CD14-positive monocyte (primary cell): ENCODE results near the gene ZNF385A. TPM values are rescaled to one million over a fixed set of nuclear protein-coding genes. Genes with fewer than 3 reads are reported as not detected.
"Not testable (repeated sequence)": the region's sequence is repeated elsewhere in the genome, so short reads cannot be mapped to it uniquely, and the experiment has no call there.

ENCODE experiments used
- DNase-seq, 3 donors: peaks; one replicate each; pipeline ENCODE4 v3.0.0-alpha.2; 2011 to 2022
- H2AFZ ChIP-seq: 2 replicates; pipeline ENCODE4 v1.6.0; 2012; ENCODE audit warnings: mild to moderate bottlenecking, low read depth, low read length, inconsistent platforms; ENCODE audit not compliant: insufficient read depth, poor library complexity, severe bottlenecking
- H3K27ac ChIP-seq, 2 donors: 1 replicate in 1 of 2; 2 replicates in 1 of 2; pipeline ENCODE4 v1.5.1; 2012 to 2013; ENCODE audit warnings: low read length in 2 of 2, control low read depth in 1 of 2, inconsistent platforms in 1 of 2, low read depth in 1 of 2, mild to moderate bottlenecking in 1 of 2
- H3K27me3 ChIP-seq, 2 donors: one replicate each; pipeline versions ENCODE4 v1.6.0 to v1.6.1; 2011 to 2013; ENCODE audit warnings: low read length in 2 of 2; ENCODE audit not compliant: control insufficient read depth in 2 of 2, insufficient read depth in 2 of 2
- H3K36me3 ChIP-seq, 2 donors: replicated peaks in 1 of 2; 1 replicate in 1 of 2; 2 replicates in 1 of 2; pipeline versions ENCODE4 v1.5.1 to v1.6.1; 2012 to 2013; ENCODE audit warnings: low read length in 2 of 2, control low read depth in 1 of 2, inconsistent platforms in 1 of 2, mild to moderate bottlenecking in 1 of 2; ENCODE audit not compliant: insufficient read depth in 2 of 2, control insufficient read depth in 1 of 2
- H3K4me1 ChIP-seq, 2 donors: 1 replicate in 1 of 2; 2 replicates in 1 of 2; pipeline versions ENCODE4 v1.5.1 to v1.6.1; 2012 to 2013; ENCODE audit warnings: low read length in 2 of 2, control low read depth in 1 of 2, inconsistent platforms in 1 of 2, mild to moderate bottlenecking in 1 of 2, moderate library complexity in 1 of 2; ENCODE audit not compliant: insufficient read depth in 2 of 2, control insufficient read depth in 1 of 2
- H3K4me2 ChIP-seq: replicated peaks from 2 replicates; pipeline ENCODE3; 2012; ENCODE audit warnings: low read length, moderate library complexity, mild to moderate bottlenecking; ENCODE audit not compliant: poor library complexity, severe bottlenecking; ENCODE audit errors: extremely low read depth
- H3K4me3 ChIP-seq, 3 experiments: fragments of 200-600 bp in 1 of 3; sonication (generic) in 1 of 3; replicated peaks in 1 of 3; 1 replicate in 2 of 3; 2 replicates in 1 of 3; pipeline ENCODE4 v1.5.1; 2011 to 2013; ENCODE audit warnings: low read length in 3 of 3, mild to moderate bottlenecking in 3 of 3, control low read depth in 2 of 3, low read depth in 2 of 3, inconsistent platforms in 1 of 3, moderate library complexity in 1 of 3
- H3K79me2 ChIP-seq: 2 replicates; pipeline ENCODE4 v1.6.0; 2012; ENCODE audit warnings: mild to moderate bottlenecking, control low read depth, inconsistent platforms, low read length, moderate library complexity; ENCODE audit not compliant: insufficient read depth
- H3K9ac ChIP-seq: 2 replicates; pipeline ENCODE4 v1.6.0; 2017; ENCODE audit warnings: low read length, mild to moderate bottlenecking; ENCODE audit not compliant: insufficient read depth, poor library complexity, severe bottlenecking
- H3K9me3 ChIP-seq, 2 donors: replicated peaks in 1 of 2; 1 replicate in 1 of 2; 2 replicates in 1 of 2; pipeline versions ENCODE4 v1.5.1 to v1.6.1; 2012 to 2013; ENCODE audit warnings: low read length in 2 of 2, control low read depth in 1 of 2; ENCODE audit not compliant: control insufficient read depth in 1 of 2, insufficient read depth in 1 of 2
- H4K20me1 ChIP-seq: 2 replicates; pipeline ENCODE4 v1.6.0; 2012; ENCODE audit warnings: mild to moderate bottlenecking, low read length, control low read depth, moderate library complexity; ENCODE audit not compliant: insufficient read depth
- H3K27ac Mint-ChIP-seq, 7 donors: one replicate each; pipeline ENCODE4 v1.8.0; 2020; ENCODE audit warnings: mild to moderate bottlenecking in 7 of 7, mixed read lengths in 7 of 7, moderate library complexity in 6 of 7, inconsistent platforms in 2 of 7
- H3K27me3 Mint-ChIP-seq, 3 donors: one replicate each; pipeline ENCODE4 v1.8.0; 2021 to 2022; ENCODE audit warnings: low read depth in 3 of 3, mild to moderate bottlenecking in 3 of 3, mixed read lengths in 3 of 3, moderate library complexity in 3 of 3, inconsistent platforms in 1 of 3
- H3K36me3 Mint-ChIP-seq, 2 donors: one replicate each; pipeline ENCODE4 v1.8.0; 2020; ENCODE audit warnings: mixed read lengths in 2 of 2, inconsistent platforms in 1 of 2, mild to moderate bottlenecking in 1 of 2
- H3K4me1 Mint-ChIP-seq: one replicate; pipeline ENCODE4 v1.8.0; 2020; ENCODE audit warnings: mild to moderate bottlenecking, mixed read lengths
- H3K4me3 Mint-ChIP-seq, 2 donors: one replicate each; pipeline ENCODE4 v1.8.0; 2020; ENCODE audit warnings: mild to moderate bottlenecking in 2 of 2, mixed read lengths in 2 of 2, moderate library complexity in 1 of 2
- H3K9me3 Mint-ChIP-seq, 7 donors: one replicate each; pipeline ENCODE4 v1.8.0; 2020 to 2022; ENCODE audit warnings: mixed read lengths in 7 of 7, mild to moderate bottlenecking in 6 of 7, moderate library complexity in 6 of 7, inconsistent platforms in 2 of 7
- WGBS: methylation state at CpG from one replicate; pipeline ENCODE4 v1.1.5; 2013; ENCODE audit warnings: missing lambda C conversion rate; ENCODE audit not compliant: insufficient coverage; 5-methylcytosine and 5-hydroxymethylcytosine counted together
- intact Hi-C, 2 donors: fragments of 100-400 bp; cut with micrococcal nuclease; formaldehyde crosslinking; loops; one replicate each; pipeline versions ENCODE4 v1.15.0 to v1.15.1; 2023
- polyA plus RNA-seq, 3 donors: library from polyadenylated mRNA; depleted of rRNA in 1 of 3; unstranded in 2 of 3; stranded (reverse) in 1 of 3; fragments of 300-500 nt in 2 of 3; fragments of >200 nt in 1 of 3; fragmentation: Illumina TruSeq in 2 of 3; gene quantifications; 1 replicate in 2 of 3; 2 replicates in 1 of 3; pipeline ENCODE4 v1.2.3, GENCODE V29; 2012 to 2021
- TF ChIP-seq, protein P1 (sequence below): fragments of 200-600 bp; IDR thresholded peaks from one replicate; pipeline ENCODE4 v1.8.0; 2022; ENCODE audit warnings: antibody characterized with exemption, mild to moderate bottlenecking

Gene ZNF385A
- polyA plus RNA-seq, 3 donors: 53.9 to 97.6 (median 78.3) TPM

DNA sequence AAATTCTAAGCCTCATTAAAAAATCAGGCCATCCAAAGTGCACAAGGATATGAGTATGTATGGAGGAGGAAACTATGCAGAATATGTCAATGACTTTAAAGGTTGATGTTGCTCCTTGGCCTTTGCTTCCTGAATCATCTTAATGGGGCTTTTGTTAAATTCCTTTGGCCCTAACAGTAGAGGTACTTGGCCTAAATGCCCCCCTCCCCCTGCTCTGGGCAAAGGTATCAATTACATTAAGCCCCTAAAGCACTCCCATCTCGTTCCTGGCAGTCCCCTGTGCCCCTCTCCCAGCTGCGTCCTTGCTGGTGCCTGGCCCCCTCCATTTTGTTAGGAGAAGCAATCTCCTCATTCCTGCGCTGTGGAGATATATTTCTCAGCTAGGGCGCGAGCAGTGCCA, 54.8 kb downstream of the ZNF385A start:
- Histone ChIP-seq H3K9ac (no peak overlapping the region), H3K27me3 (no peaks in the 10 kb centered on the region), H3K36me3 (no peaks in the 10 kb centered on the region), H3K79me2 (peaks cover 90% of the 10 kb centered on the region), H3K4me1 (peaks cover 65 to 75% of the 10 kb centered on the region in 2 donors), H3K9me3 (no peaks in the 10 kb centered on the region), H4K20me1 (peaks cover 3% of the 10 kb centered on the region), H3K4me2 (no peak overlapping the region), H3K27ac (peak overlapping the region; percentile 23 to 76), H2AFZ (no peak overlapping the region), H3K4me3 (no peak overlapping the region)
- no peak for DNase-seq
- no peaks in the 10 kb centered on the region for H3K27me3 Mint-ChIP-seq
- intact Hi-C loops: loop anchor here (2.0 to 10.0 kb wide), 4 partner anchors 29 to 55 kb away; partner anchors contain the start of gene NFE2 (in 1 of the 2)
- no peak overlapping the region for H3K4me3 Mint-ChIP-seq
- H3K9me3 Mint-ChIP-seq: no peaks in the 10 kb centered on the region
- peaks cover 0 to 11% of the 10 kb centered on the region in 2 donors for H3K36me3 Mint-ChIP-seq
- H3K27ac Mint-ChIP-seq: peak overlapping the region in 6 of 7 donors; percentile 9 to 79 (median 54)
- TF ChIP-seq, protein P1, sequence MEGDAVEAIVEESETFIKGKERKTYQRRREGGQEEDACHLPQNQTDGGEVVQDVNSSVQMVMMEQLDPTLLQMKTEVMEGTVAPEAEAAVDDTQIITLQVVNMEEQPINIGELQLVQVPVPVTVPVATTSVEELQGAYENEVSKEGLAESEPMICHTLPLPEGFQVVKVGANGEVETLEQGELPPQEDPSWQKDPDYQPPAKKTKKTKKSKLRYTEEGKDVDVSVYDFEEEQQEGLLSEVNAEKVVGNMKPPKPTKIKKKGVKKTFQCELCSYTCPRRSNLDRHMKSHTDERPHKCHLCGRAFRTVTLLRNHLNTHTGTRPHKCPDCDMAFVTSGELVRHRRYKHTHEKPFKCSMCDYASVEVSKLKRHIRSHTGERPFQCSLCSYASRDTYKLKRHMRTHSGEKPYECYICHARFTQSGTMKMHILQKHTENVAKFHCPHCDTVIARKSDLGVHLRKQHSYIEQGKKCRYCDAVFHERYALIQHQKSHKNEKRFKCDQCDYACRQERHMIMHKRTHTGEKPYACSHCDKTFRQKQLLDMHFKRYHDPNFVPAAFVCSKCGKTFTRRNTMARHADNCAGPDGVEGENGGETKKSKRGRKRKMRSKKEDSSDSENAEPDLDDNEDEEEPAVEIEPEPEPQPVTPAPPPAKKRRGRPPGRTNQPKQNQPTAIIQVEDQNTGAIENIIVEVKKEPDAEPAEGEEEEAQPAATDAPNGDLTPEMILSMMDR: no peak
- H3K4me1 Mint-ChIP-seq: peaks cover 64% of the 10 kb centered on the region
- WGBS: 100% methylated on average over 1 of the region's 5 CpGs

DNA sequence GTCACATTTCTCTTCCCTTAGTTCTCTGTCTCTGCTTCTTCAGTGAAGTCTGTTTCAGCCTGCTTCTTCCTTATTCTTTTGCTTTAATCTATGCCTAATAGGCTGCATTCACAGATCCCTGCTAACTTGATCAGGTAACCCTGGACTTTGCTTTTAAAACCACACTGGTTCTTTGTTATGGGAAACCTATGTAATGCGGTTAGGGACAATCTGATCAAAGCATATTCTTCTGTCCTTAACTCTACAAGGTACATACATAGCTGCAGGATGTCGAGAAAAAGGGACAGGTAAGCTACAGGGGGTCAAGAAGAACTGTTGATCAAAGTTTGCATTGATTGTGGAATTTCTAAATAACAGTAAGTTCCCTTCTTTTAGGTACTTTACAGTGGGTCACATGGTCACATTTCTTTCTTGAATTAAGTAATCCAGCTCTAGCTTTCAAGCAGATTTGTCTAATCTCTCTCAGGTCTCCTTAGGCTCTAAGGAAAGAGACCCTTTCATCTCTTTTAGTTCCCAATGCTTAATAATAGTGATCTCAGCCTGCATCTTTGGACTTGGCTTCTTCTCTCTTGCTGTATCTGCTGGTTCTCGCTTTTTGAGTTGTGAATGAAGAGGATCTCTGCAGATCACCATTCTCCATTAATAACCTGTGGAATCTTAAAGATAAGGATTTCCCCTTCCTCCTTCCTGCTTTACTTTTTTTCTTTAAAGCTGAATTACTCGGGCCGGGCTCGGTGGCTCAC, 55.8 kb downstream of the ZNF385A start:
- DNase-seq: peak in 1 of 3 donors; percentile 43
- peak overlapping the region; percentile 31 for H3K4me2 ChIP-seq
- peaks cover 3% of the 10 kb centered on the region for H4K20me1 ChIP-seq
- intact Hi-C loops: loop anchor here (2.0 to 10.0 kb wide), 3 partner anchors 28 to 54 kb away; partner anchors contain the start of gene NFE2 (in 1 of the 2)
- H3K9me3 ChIP-seq: no peaks in the 10 kb centered on the region
- peak overlapping the region; percentile 45 for H2AFZ ChIP-seq
- H3K36me3 Mint-ChIP-seq: peaks cover 0 to 4% of the 10 kb centered on the region in 2 donors
- peak overlapping the region; percentile 15 for H3K9ac ChIP-seq
- TF ChIP-seq, protein P1: no peak
- H3K27ac Mint-ChIP-seq: peak overlapping the region; percentile 81 to 94 (median 87)
- H3K4me3 Mint-ChIP-seq: peak overlapping the region; percentile 61 to 77
- peaks cover 89% of the 10 kb centered on the region for H3K79me2 ChIP-seq
- no peaks in the 10 kb centered on the region for H3K27me3 Mint-ChIP-seq
- WGBS: 100% methylated on average over 1 of the region's 6 CpGs
- H3K27me3 ChIP-seq: no peaks in the 10 kb centered on the region
- no peaks in the 10 kb centered on the region for H3K36me3 ChIP-seq
- H3K4me3 ChIP-seq: peak overlapping the region in 1 of 3 experiments; percentile 55
- peak overlapping the region; percentile 51 to 77 for H3K27ac ChIP-seq
- no peaks in the 10 kb centered on the region for H3K9me3 Mint-ChIP-seq
- H3K4me1 Mint-ChIP-seq: peaks cover 72% of the 10 kb centered on the region
- H3K4me1 ChIP-seq: peaks cover 73 to 84% of the 10 kb centered on the region in 2 donors

DNA sequence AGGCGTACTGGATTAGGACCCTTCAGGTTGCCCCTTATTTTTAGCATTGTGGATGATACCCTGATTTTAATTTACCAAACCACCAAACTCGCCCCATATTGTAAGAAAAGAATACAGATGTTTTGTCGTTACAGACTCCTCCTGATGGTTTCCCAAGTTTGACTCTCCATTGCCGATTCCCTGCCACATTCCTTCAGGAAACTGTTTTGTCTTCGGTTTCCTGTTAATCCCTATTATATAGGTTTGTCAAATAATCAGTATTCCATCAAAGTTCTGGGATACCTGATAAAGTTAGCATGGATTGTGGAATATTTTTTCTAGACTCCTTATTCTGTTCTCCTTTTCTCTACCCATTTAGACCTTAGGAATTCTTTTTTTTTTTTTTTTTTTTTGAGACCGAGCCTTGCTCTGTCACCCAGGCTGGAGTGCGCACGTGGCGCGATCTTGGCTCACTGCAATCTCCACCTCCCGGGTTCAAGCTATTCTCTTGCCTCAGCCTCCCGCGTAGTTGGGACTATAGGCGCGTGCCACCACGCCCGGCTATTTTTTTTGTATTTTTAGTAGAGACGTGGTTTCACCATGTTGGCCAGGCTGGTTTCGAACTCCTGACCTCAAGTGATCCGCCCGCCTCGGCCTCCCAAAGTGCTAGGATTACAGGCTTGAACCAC, 59.0 kb downstream of the ZNF385A start:
- not testable (repeated sequence) for H3K36me3 ChIP-seq, H3K9me3 Mint-ChIP-seq, H3K9me3 ChIP-seq, H3K27me3 Mint-ChIP-seq, DNase-seq, H4K20me1 ChIP-seq, H3K36me3 Mint-ChIP-seq, H3K27me3 ChIP-seq
- H3K9ac ChIP-seq: peak overlapping the region; percentile 73
- Mint-ChIP-seq H3K4me1 (peaks cover 63% of the 10 kb centered on the region), H3K4me3 (peak overlapping the region; percentile 95 to 99), H3K27ac (peak overlapping the region; percentile 98 to 99 (median 99))
- H2AFZ ChIP-seq: peak overlapping the region; percentile 77
- H3K79me2 ChIP-seq: peaks cover 61% of the 10 kb centered on the region
- peak overlapping the region; percentile 67 to 83 for H3K27ac ChIP-seq
- WGBS: no CpG with 5 or more reads among the region's 22 CpGs
- H3K4me3 ChIP-seq: peak overlapping the region; percentile 50 to 96 (median 79)
- H3K4me1 ChIP-seq: peaks cover 55 to 75% of the 10 kb centered on the region in 2 donors
- intact Hi-C loops: loop anchor here (5.0 to 10.0 kb wide), 2 partner anchors 42 to 51 kb away; no protein-coding TSS in a partner anchor
- peak overlapping the region; percentile 73 for H3K4me2 ChIP-seq
